NCI-H774 (cell line): Measurements from ENCODE around the gene IRF3.
A peak's percentile ranks its signal among the peaks of the same experiment; 100 is the strongest.
"Not testable (repeated sequence)": the region's sequence is repeated elsewhere in the genome, so short reads cannot be mapped to it uniquely, and the experiment has no call there.

Source experiments
- DNase-seq: peaks from one replicate; lab custom pipeline; 2025; lab: John Stamatoyannopoulos, UW

The IRF3 gene

DNA sequence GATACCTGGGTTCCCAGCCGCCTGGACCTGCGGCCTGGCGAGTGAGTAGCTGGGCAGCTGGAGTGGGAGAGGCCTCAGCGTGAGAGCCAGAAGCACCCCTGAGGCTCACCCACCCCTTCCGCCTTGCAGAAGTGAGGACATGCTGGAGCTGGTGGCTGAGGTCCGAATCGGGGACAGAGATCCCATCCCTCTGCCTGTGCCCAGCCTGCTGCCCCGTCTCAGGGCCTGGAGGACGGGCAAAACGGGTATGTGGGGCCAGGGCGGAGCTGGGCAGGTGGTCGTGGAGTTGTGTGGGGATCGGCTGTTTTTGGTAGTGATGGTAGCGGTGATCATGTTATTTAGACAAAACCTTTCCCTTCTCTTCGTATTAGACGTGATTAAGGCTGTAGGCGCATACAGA is 19.1 kb downstream of the IRF3 start:
- DNase-seq = no peak

DNA sequence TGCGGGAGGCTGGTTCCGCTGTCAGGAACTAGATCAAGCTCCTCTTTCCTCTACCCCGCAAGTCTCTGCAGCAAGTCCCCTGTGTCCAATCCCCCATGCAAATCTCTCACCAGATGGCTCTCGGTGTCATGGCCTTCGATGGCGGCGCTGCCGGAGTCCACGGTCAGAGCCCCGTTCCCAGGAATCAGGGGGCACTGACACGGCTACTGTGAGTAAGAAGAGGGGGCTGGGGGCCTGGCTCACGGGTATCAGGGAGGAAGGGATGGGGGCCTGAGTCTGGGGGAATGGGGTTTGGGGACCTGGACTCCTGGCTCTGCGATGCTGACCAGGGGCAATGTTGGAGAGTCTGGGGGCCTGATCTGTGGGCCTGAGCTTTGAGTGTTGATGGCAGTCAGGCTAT is 19.7 kb downstream of the IRF3 start:
- DNase-seq = no peak

DNA sequence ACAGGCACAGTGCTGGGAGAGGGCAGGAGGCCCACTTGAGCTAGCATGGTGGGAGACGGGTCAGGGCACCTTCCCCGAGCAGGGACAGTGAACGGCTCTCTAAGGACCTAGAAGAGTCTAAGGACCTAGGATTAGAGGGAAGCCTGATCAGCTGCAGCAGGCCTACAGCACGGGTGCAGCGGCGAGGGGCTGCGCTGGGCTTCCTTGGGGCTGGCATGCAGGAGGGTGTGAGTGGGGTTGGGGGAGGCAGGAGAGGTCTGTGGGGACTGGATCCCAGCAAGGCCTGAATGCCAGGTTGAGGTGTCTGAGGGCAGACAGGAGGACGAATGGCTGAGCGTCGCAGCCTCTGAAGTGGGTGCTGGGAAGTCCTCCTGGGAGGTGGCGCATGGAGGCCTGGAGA is 20.1 kb downstream of the IRF3 start:
- DNase-seq = no peak

DNA sequence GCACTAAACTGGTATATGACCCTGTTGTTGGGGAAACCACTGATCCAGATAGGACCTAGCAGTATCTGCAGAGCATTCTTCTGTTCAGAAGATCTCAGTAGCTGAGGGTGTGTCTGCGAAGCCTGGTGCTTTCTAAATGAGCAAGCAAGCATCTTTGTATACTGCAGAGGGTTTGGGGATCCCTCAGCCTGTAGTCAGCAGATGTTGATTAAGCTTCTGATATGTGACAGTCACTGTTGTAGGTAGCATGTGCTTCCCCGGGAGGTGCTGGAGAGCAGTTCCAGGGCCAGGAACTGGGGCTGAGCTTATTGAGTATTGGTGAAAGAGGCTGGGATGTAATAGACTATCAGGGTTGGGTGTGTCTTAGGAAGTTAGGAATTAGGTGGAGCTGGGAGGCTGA is 22.2 kb downstream of the IRF3 start:
- DNase-seq = no peak

DNA sequence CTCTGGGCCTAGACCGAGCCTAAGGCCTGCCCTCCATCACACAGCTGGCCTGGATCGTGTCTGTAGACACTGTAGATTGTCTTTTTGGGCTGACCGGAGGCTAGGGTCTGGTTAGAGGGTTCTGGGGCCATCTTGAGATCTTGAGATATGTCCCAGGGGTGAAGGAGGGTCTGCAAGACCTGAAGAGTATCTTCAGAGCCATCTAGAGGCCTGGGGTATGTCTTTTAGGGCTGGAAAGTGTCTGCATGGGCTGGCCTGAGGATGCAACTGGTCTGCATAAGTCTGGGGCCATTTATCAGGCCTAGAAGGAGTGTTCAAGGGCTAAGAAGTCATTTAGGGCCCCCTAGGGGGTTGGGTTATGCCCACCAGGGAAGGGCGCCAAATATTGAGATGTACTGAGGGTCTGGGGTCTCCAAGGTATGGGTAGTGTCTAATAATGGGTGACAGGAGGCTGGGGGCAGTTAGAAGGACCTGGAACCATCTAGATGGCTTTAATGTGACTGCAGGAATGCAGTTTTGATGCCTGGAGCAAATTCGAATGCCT is 23.1 kb downstream of the IRF3 start:
- no peak for DNase-seq

DNA sequence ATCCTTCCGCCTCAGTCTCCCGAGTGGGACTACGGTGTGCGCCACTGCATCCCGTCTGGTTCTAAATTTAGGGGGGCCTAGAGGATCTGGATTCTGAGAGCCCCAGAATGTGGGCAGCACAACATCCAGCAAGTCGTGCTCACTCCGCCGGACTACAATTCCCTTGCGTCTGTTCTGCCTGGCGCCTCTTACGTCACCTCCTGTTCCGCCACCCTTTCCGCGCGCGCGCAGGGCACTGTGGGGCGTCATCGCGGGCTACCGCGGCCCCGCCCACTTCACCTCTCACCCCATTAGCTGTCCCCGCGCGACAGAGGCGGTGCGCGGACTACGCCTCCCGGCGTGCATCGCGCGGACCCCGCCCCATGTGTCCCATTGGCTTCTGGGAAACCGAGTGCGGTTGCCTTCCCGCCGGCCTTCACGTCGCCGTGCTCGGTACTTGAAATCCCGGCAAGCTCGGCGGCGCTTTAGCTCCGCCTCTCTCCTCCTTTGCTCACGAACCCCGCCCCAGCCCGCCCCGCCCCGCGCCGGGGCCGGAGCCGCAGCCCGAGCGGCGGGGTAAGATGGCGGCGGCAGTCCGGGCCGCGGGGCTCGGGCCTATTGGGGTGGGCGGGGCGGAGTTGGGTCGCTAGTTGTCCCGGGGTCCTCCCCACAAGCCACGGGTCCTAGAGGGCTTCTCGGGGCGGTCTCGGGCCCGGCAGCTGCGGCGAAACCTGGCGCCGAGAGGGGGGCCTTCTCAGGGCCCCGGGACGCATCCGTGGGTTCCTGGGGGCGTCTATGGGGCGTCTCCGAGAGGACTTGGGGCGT is 23.8 kb downstream of the IRF3 start, which contains the start of gene SCAF1:
SCAF1 (plus strand) TSS at position 522 of the 804 bp plus-strand sequence. CDS start 2,818 bp downstream, outside the sequence.
- peak; percentile 99 for DNase-seq

DNA sequence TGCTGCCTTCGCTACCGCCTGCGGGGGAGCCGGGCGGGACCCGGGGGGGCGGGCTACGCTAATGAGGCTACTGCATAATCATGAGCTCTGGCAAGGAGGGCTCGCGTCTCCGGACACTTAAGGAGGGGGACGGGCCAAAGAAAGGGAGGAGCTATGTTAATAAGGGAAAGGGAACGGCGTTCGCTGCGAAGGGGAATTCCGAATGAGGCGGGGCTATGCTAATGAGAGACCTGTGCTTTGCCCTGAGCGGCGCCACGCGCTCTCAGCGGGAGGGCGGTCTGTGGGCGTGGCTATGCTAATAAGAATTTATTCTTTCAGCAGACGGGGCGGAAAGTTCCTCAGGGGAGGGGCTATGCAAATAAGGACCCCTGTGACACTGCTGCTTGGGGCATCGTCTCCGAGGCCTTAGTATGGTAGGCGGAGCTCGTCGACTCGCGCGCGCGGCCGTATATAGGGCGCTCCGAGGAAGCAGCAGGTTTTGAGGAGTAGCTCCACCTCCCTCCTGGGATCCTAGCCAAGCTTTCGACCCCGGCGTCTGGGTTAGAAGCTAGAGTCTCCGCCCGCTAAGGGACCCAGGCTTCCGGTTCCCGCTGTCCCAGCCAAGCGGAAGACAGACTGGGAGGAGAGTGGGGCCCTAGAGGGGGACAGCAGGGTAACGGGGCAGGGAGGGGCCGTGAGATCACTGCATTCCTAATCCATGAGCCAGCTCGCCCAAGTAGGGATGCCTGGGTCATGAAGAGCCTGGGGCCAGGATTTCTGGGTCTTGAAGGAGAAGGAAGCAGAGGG is 25.4 kb downstream of the IRF3 start, which contains the start of gene RRAS:
RRAS (minus strand) TSS at position 31 of the 786 bp plus-strand sequence. CDS start 45 bp downstream, outside the sequence.
- peak; percentile 99 for DNase-seq

DNA sequence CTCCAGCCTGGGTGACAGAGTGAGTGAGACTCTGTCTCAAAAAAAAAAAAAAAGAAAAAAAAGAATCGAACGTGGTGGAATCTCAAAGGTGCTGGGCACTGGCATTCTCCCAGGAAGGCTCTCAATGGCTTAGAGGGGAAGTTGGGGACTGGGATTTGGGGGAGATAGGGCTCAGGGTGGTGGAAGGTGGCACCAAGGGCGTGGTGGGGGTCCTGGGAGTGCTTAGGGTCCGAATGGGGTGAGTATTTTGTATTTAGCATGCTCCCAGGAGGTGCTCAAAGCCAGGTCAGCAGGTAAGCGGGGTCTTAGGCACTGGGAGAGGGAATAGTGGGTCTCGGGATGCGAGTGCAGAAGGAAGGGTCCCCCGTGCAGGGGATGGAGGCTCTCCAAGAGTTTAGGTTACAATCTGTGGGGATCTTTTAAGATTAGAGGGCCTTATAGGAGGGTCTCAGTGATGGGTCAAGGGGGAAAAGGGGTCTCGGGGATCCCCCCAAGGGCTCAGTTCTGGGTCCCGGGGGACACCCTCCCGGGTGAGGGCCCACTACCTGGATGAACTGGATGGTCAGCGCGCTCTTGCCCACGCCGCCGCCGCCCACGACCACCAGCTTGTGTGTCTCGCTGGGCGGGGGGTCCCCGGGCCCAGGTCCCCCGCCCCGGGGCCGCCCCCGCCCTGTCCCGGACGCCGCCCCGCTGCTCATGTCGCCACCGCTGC is 26.1 kb downstream of the IRF3 start:
- DNase-seq = no peak

DNA sequence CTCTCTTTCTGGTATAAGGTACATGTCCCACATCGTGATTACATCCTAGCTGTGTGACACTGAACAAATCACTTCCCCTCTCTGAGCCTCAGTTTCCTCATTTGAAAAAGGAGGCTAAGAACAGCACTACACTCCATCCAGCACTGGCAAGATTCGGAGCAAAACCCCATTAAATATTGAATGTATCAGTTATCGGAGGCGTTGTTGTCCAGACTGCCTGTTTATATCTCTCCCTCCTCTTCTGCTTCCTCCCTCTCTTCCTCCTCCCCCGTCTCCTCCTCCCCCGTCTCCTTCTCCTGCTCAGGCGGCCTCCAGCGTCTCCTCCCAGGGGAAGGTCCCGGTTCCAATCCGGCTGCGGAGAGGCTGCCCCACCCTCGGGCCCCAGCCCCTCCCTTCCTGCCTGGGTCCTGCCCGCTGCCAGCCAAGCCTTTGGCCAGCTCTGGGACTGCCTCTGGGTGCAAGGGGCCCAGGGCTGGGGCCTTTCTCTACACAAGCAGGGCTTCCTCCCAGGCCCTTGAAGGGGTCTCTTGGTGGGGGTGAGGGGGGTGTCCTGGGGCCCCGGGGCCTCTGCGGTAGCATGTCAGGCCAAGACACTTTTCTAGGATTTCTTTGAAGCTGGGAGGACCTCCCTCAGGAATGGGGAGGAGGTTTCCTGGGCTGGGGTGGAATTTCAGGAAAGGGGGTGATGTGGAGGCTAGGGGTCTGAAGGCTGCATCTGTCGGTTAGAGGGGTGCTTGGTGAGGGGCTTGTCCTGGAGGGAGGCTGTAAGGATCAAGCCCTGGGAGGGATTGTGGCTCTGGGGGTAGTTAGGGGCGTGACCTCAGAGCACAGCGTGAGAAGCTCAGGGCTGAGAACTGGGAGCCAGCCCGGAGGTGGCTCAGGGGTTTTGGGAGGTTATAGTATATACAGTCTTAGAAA is 27.6 kb downstream of the IRF3 start:
- no peak for DNase-seq

DNA sequence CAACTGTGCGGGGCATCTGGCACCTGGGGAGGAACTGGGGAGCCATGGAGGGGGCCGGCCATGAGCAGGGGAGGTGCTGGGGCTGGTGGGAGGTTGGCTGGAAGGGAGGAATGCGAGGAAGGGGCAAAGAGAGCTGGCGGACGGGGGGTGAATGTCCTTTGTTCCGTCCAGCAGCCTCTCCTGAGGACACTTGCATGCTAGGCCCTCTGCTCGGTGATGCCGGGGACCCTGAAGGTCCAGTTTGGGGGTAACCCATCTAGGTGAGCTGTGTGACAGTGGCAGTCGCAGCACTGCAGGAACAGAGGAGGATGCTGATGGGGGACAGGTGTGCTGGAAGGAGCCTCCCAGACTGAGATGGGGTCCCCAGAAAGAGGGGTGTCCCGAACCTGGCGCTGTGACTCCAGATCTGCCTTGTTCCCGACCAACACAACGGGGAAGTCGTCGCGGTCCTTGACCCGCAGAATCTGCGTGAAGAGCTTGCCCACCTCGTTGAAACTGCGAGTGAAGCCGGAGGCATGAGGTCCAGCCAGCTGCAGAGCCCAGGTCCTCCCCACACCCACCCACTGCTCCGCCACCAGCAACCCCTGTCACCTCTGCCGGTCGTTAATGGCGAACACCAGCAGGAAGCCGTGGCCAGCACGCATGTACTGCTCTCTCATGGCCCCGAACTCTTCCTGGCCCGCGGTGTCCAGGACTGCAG is 29.3 kb downstream of the IRF3 start:
- no peak for DNase-seq

DNA sequence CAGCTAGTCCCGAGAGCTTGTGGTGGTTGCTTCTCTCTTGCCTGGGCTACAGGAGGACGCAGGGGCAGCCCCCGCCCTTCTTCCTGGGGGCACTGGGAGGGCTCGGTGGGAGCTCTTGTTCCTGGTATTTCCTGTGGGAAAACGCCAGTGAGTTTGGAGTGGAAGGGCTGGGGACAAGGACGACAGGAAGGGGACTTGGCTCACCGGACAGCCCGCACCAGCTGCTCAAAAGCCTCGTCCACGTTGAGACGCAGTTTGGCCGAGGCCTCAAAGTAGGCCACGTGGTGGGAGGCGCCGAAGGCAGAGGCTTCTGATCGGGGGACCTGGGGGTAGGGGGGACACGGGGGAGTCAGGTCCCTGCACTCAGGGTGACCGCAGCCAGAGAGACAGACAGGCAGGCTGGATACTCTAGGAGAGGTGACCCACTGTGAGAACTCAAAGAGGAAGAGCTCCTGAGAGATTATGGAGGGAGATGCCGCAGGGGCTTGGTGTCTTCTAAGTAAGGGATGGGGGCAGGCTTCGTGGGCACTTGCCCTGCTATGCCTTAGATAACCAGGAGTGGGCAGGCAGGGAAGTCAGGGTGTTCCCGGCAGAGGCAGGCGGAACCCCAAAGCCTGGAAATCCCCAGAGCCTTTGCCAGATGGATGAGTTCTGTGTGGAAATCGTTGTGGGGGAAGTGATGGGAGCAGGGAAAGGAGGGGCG is 30.0 kb downstream of the IRF3 start:
- no peak for DNase-seq

DNA sequence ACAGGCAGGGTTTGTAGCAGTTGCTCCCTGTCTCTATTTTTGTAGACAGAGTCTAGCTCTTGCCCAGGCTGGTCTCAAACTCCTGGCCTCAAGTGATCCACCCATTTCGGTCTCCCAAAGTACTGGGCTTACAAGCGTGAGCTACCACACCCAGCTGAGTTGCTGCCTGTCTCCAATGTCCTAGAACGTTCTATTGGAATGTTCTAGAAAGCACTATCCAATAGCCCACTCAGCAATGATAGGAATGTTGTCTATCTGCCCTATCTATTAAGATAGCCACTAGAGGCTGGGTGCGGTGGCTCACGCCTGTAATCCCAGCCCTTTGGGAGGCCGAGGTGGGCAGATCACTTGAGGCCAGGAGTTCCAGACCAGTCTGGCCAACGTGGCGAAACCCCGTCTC is 32.4 kb downstream of the IRF3 start:
- not testable (repeated sequence) for DNase-seq

DNA sequence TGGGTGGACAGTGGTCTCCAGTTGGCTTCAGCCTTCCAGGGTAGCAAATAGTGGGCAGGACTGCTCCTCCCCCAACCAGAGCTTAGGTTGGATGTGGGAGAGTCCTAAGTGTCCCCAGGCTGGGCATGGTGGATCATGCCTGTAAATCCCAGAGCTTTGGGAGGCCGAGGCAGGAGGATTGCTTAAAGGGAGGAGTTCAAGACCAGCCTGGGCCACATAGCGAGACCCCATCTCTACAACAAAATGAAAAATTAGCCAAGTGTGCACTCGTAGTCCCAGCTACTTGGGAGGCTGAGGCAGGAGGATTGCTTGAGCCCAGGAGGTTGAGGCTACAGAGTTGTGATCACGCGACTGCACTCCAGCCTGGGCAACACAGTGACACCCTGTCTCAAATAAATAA is 33.1 kb downstream of the IRF3 start:
- no peak for DNase-seq

DNA sequence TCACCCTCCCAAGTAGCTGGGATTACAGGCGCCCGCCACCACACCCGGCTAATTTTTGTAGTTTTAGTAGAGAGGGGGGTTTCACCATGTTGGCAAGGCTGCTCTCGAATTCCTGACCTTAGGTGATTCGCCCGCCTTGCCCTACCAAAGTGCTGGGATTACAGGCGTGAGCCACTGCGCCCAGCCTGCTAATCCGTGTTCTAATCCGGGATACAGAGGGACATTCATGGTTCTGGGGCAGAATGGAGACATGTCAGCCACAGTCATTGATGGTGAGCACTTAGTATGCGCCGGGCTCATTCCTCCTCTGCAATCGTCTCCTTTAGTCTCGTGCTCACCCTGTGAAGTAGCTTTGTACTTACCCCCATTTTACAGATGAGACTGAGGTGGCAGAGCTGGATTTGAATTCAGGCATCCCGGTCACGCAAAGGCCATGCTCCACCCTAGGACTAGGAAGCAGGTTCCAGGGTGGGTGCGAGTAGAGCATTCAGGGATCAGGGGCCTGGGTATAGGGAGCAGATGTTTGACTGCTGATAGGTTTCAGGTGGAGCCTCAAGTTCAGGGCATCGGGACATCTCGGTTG is 34.0 kb downstream of the IRF3 start:
- no peak for DNase-seq

DNA sequence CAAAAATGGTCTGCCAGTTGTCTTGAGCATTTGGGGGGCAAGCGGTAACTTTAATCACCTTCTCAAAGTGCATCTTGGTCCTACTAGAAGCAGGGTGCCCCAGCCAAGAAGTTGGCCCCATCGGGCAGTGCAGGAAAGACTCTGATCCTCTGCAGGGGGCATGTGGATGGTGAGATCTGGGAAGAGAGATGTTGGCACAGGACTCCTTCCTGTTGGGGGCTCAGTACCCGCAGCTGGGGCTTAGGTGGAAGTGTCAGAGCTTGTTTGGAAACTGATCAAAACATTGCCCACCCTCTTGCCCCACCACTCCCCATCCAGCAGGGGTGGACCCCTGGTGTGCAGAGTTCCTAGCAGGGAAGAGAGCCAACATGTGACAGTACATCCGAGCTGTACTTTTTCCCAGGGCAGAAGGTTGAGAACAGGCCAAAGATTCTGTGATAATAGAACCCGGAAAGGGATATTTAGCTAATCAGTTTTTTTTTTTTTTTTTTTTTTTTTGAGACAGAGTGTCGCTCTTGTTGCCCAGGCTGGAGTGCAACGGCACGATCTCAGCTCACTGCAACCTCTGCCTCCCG is 34.6 kb downstream of the IRF3 start:
- no peak for DNase-seq

DNA sequence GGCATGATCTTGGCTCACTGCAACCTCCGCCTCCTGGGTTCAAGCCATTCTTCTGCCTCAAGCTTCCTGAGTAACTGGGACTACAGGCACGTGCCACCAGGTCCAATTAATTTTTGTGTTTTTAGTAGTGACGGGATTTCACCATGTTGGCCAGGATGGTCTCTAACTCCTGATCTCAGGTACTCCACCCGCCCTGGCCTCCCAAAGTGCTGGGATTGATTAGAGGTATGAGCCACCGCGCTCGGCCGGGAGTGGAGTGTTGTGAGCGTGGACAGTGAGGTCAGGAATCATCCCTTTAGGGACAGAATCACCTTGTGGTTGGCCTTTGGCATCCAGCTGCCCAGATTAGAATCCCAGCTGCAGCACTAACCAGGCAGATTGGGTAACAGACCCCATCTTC is 36.0 kb downstream of the IRF3 start:
- DNase-seq = no peak

DNA sequence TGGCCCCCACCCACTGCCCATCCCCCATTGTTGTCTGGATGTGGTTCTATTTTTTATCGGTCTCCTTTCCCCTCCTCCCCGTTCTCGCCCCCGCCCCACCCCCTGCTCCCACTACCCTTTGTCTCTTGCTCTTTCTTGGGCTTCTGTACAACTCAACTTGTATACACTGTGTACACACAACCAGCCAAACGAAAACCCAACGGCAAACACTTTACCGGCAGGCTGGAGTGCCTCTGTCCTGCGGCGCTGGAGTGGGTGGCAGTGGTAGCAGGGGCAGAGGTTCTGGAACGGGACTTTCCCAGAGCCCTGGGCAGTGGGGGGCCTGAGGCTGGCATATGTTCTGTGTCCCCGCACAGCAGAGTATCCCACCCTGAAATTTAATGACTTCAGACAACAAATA is 39.4 kb downstream of the IRF3 start:
- DNase-seq = no peak

DNA sequence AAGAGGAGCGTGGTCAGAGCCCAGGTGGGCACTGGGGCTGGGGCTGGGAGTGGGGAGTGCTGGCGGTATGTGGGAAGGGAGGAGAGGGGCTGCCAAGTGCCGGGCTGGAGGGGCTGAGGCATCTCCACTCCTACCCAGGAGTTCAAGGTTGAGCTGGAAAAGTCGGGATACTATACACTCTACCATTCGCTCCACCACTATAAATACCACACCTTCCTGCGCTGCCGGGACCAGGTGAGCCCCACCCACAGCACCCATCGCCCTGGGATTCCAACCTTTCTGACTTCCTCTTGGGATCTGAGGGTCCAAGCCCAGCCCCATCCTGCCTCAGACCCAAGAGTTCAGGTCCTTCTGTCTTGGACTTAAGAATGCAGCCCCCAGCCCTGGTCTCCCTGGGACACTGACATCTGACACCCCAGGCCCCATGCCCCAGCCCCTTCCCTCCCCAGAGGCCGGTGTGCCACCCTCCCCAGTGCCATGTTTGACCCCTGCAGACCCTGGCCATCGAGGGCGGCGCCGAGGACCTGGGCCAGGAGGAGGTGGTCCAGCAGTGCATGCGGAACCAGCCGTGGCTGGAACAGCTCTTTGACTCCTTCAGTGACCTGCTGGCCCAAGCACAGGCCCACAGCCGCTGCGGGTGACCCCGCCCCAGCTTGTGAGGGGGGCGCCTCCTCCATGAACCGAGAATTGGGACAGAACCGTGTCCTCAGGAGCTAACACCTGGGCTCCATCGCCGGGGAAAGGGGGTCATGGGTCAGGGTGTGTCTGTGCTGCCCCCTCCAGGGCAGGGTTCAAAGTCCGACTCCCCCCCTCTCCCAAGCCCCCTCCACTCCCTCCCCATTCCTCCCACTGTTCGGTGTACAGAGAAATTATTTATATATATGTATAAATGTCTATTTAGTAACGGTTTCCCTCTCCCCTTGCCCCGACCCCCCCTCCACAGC is 40.4 kb downstream of the IRF3 start:
- no peak for DNase-seq
